ENCODE measurements around the gene CLASRP. TPM values are rescaled to one million over a fixed set of nuclear protein-coding genes. Genes with fewer than 3 reads are reported as not detected.

The CLASRP gene
- total and polyA plus RNA-seq, 2 experiments from 2014 or later = 41.7 to 149 TPM

DNA sequence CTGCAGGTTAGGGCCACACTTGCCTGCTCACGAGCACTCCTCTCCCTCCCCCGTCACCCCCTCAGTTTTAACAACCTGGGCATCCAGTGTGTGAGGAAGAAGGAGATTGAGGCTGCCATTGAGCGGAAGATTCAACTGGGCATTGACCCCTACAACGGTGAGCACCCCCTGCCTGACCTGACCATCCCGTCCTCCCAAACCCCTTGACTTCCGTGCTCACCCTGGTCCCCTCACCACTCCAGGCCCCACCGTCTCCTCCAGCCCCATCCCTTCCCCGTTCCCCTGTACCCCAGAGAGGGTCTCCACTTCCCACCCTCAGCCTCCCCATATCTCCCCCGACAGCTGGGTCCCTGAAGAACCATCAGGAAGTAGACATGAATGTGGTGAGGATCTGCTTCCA, 13.6 kb upstream of the CLASRP start:
- Histone ChIP-seq H3K4me3 (no peak overlapping the region), H3K36me3 (no peaks in the 10 kb centered on the region), H3K9me3 (ENCODE audit: low read depth) (no peaks in the 10 kb centered on the region), H3K27ac (no peak overlapping the region), H3K27me3 (no peaks in the 10 kb centered on the region), H3K4me1 (ENCODE audit: low read depth) (no peaks in the 10 kb centered on the region)
- DNase-seq (ENCODE audit: low read depth in 1 of 2, low spot score in 1 of 2) = no peak
- TF ChIP-seq CTCF (IDR thresholded peaks at IDR 0.05; ENCODE audit: low read depth, low read length) = no peak

- no peak for TF ChIP-seq CTCF (IDR thresholded peaks at IDR 0.05; ENCODE audit: low read depth, low read length)
Measured at GRCh38 chr19:45027371-45027770, 11.5 kb upstream of the CLASRP start.

DNA sequence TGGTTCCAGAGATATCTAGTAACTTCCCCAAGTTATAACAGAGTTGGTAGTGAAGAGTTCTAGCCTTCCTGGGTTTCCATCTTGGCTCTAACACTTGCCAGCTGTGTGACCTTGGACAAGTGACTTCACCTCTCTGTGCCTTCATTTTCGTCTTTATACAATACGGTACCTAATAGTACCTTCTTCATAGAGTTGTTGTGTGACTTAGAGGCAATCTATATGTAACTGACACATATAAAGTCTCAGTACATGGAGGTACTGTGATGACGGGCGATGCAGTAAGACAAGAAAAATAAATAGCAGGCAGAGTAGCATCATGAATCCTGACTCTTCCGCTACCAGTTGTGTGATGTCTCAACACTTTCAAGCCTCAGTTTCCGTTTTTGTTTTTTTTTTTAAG, 8.0 kb upstream of the CLASRP start:
- H3K4me1 ChIP-seq (ENCODE audit: low read depth) = no peaks in the 10 kb centered on the region
- no peak overlapping the region for H3K4me3 ChIP-seq
- H3K27ac ChIP-seq = no peak overlapping the region
- H3K27me3 ChIP-seq = no peaks in the 10 kb centered on the region
- TF ChIP-seq CTCF (IDR thresholded peaks at IDR 0.05; ENCODE audit: low read depth, low read length) = no peak
- H3K9me3 ChIP-seq (ENCODE audit: low read depth) = no peaks in the 10 kb centered on the region
- H3K36me3 ChIP-seq = no peaks in the 10 kb centered on the region
- no peak for DNase-seq (ENCODE audit: low read depth in 1 of 2, low spot score in 1 of 2)

More at GRCh38 chr19:45027371-45027770, 11.5 kb upstream of the CLASRP start:
- no peak overlapping the region for H3K27ac ChIP-seq
- H3K4me1 ChIP-seq (ENCODE audit: low read depth) = no peaks in the 10 kb centered on the region
- H3K9me3 ChIP-seq (ENCODE audit: low read depth) = no peaks in the 10 kb centered on the region
- H3K4me3 ChIP-seq = no peak overlapping the region
- DNase-seq (ENCODE audit: low read depth in 1 of 2, low spot score in 1 of 2) = no peak
- no peaks in the 10 kb centered on the region for H3K27me3 ChIP-seq
- H3K36me3 ChIP-seq = no peaks in the 10 kb centered on the region

- H3K36me3 ChIP-seq = no peaks in the 10 kb centered on the region
- H3K27ac ChIP-seq = no peak overlapping the region
- DNase-seq (ENCODE audit: low read depth in 1 of 2, low spot score in 1 of 2) = no peak
- H3K4me1 ChIP-seq (ENCODE audit: low read depth) = no peaks in the 10 kb centered on the region
- no peaks in the 10 kb centered on the region for H3K9me3 ChIP-seq (ENCODE audit: low read depth)
- H3K4me3 ChIP-seq = no peak overlapping the region
- TF ChIP-seq CTCF (IDR thresholded peaks at IDR 0.05; ENCODE audit: low read depth, low read length) = no peak
- H3K27me3 ChIP-seq = no peaks in the 10 kb centered on the region
Measured at GRCh38 chr19:45032421-45032820, 6.4 kb upstream of the CLASRP start.

DNA sequence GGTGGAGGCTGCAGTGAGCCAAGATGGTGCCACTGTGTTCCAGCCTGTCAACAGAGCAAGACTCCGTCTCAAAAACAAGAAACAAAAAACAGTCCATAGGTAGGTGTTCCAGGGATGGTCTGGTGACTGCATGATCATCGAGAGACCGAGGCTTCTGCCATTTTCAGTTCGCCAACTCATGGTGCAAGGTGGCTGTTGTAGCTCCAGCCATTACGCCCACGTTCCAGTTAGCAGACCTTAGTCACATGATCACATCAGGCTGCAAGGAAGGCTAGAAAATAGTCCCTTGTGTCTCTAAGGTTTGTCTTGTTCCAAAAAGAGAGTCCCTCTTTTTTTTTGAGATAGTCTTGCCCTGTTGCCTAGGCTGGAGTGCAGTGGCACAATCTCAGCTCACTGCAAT, 3.1 kb upstream of the CLASRP start:
- H3K27ac ChIP-seq = no peak overlapping the region
- no peaks in the 10 kb centered on the region for H3K9me3 ChIP-seq (ENCODE audit: low read depth)
- no peak overlapping the region for H3K4me3 ChIP-seq
- H3K4me1 ChIP-seq (ENCODE audit: low read depth) = peaks cover 6% of the 10 kb centered on the region
- no peak for DNase-seq (ENCODE audit: low read depth in 1 of 2, low spot score in 1 of 2)
- peaks cover 8% of the 10 kb centered on the region for H3K36me3 ChIP-seq
- TF ChIP-seq CTCF (IDR thresholded peaks at IDR 0.05; ENCODE audit: low read depth, low read length) = no peak
- H3K27me3 ChIP-seq = no peaks in the 10 kb centered on the region
